GM19351 (cell line): ENCODE measurements around the gene ASIC5.

ENCODE experiments used
- ATAC-seq: cut with Tn5 transposase; IDR thresholded peaks from one replicate; pipeline ENCODE4 v1.9.1; 2021; ENCODE audit warnings: mild to moderate bottlenecking, moderate library complexity; ENCODE audit not compliant: unreplicated experiment

ASIC5 gene

DNA sequence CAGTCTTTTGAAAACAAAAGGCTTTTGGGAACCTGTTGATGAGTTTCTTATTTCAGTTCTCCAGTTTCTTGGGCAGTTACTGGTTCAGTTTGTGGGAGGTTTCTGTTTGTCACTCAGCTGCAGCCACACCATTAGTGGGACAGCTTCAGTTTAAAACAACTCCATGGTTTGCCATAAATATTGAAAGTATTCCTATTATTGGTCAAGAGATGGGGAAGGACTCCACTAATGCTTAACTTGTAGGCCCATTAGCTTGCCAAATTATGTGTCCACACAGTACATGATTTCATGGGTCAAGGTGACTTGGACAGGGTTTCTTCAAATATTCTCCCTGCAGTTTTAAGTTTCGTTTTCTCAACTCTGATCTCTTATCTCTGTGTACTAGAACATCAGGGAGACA, 15.5 kb upstream of the ASIC5 start:
- peak; percentile 57 for ATAC-seq

GRCh38 chr4:155879767-155880166, 13.7 kb upstream of the ASIC5 start:
- no peak for ATAC-seq

DNA sequence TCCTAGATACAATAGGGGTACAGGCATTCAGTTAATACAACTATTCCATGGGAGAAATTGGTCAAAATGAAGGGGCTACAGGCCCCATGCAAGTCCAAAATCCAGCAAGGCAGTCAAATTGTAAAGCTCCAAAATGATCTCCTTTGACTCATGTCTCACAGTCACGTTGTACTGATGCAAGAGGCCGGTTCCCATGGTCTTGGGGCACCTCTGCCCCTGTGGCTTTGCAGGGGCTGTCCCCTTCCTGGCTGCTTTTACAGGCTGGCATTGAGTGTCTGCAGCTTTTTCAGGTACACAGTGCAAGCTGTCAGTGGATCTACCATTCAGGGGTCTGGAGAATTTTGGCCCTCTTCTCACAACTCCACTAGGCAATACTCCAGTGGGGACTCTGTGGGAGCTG, 12.5 kb upstream of the ASIC5 start:
- ATAC-seq = no peak

DNA sequence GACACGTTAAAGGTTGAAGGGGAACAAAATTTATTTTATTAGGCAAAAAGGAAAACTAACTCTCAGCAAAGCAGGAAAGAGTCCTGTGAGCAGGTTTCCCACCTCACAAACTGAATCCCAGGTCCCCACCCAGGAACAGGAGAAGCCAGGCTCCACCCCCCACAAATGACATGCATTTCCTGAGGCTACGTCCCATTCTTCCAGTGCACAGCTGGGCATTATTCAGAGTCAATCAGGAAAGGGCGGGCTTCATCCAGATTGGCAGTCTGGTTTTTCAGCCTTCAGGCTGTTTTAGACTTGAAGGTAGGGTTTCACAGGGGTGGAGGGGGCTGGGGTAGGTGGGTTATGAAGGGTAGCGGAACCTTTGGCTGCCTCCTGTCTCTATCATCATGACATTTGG, 11.9 kb upstream of the ASIC5 start:
- no peak for ATAC-seq

GRCh38 chr4:155875878-155876277, 9.8 kb upstream of the ASIC5 start:
- no peak for ATAC-seq

DNA sequence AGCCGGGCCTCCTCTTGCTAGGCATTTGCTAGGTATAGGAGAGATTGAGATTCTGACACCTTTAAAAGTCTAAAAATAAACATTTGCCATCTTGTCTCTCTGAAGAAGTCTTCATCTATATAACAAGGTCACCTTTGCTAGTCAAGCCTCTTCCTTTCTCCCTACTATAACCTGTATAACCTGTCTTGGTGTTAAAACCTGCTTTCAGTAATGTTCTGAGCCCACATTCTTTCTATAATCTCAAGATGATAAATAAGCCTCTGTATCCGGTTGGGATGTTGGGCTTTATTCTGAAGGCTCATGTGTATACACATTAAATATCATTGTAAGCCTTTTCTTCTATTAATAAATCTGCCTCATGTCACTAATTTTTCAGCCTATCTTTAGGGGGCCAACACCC, 10.2 kb downstream of the ASIC5 start:
- ATAC-seq = no peak

GRCh38 chr4:155854582-155855226, 11.4 kb downstream of the ASIC5 start:
- ATAC-seq = no peak

DNA sequence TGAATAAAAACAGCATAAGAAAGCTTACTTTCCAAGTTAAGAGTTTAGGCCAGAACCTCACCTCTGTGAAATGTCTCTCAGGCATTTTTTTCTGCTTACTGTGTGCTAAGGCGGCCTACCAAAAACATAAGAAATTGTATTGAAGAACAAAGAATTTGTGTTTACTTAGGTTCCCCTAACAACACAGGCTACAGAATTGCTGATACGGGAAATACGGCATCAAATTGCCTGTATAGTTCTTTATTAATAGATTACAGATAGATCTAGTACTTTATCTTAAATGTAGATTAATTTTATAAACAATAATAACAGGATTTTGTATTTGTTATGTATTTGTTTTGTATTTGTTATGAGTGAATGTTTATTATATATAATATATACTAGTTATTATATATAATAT, 12.9 kb downstream of the ASIC5 start:
- ATAC-seq = no peak

DNA sequence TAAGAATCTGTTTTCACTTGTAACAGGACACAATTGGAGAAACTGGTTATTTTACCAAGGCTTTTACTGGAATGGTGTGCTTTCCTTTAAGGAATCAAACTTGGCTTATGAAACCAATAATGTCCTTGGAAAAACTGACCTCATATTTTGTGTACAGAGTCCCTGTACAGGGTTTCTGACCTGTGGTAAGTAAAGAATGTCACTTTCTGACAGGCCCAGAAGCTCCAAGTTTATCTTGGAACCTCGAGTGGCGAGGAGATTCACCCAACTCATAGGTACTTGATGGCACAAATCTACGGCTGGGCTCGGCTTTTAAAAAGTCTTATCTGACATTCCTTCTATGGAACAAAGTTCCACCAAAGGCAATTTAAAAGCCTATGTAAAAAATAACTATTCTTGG, 17.0 kb downstream of the ASIC5 start:
- no peak for ATAC-seq

DNA sequence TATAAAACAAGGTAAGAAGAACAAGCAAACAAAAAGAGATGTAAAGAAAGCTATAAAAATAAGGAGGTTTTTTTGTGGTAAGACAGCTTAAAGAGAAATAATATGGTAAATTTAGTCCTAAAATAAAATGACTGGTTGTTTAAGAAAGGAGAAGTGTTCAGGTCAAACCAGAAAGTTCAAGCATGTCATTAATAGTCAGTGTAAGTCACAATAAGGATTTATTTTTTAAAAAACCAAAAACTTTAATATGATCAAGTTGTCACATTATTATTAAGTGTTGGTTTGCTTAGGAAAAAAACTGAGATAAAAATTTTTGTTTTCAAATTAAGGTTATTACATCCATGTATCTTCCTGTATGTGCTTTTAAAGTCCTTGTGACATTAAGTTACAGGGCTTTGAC, 19.1 kb downstream of the ASIC5 start:
- ATAC-seq = no peak

DNA sequence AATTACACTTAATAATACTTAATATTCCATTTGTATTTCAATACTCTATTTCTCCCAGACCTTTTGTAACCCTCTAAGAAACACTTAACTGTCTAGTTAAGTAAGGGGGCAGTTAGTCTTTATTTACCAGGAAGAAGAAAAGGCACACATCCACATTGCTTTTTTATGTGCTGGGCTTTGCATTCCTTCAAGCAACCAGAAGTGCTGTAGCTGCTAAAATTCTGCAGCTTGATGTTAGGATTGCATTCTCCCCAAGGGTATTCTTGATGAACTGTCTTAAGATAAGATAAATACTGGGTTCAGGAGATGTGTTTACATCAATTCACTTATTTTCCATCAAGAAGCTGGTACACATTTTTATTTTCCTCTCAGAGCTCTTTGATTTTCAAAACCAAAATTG, 24.0 kb downstream of the ASIC5 start:
- no peak for ATAC-seq

- no peak for ATAC-seq
These were observed 28.8 kb downstream of the ASIC5 start for GRCh38 chr4:155837203-155837796.

GRCh38 chr4:155832664-155833063, 33.4 kb downstream of the ASIC5 start:
- ATAC-seq = no peak

DNA sequence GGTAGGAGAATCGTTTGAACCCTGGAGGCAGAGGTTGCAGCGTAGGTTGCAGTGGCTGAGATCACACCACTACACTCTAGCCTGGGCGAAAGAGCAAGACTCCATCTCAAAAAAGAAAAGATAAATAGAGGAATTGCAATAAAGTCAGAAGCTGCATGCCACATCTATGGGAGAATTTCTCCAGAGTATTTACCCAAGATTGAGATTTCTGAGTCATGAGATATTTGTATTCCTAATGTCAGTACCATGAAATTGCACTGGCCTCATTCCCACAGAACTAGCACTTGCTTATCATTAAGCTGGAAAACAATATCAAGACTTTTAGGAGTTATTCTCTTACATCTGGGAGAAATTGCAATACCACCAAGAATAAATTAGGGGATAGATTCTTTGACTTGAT, 37.4 kb downstream of the ASIC5 start:
- no peak for ATAC-seq

GRCh38 chr4:155822572-155822971, 43.5 kb downstream of the ASIC5 start:
- ATAC-seq = peak; percentile 58

- no peak for ATAC-seq
These were observed 45.1 kb downstream of the ASIC5 start for GRCh38 chr4:155820887-155821518.

- ATAC-seq = no peak
These were observed 47.0 kb downstream of the ASIC5 start for GRCh38 chr4:155819066-155819465.

DNA sequence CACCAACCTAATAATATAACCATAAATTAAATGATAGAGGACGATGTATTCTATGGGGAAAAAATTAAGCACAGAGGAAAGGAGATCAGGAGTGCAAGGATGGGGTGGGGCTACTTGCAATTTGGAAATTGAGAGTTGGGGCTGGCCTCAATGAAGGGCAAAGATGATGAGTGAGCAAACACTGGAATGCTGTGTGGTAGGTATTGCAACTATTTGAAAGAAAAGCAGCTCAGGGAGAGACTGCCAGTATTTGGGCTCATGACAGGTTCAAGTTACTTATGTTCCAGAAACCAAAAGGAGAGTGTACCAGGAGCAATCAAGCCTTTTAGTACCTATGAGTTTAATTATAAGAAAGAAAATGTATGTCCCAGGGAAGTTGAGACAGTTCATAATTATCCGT, 47.4 kb downstream of the ASIC5 start:
- no peak for ATAC-seq

DNA sequence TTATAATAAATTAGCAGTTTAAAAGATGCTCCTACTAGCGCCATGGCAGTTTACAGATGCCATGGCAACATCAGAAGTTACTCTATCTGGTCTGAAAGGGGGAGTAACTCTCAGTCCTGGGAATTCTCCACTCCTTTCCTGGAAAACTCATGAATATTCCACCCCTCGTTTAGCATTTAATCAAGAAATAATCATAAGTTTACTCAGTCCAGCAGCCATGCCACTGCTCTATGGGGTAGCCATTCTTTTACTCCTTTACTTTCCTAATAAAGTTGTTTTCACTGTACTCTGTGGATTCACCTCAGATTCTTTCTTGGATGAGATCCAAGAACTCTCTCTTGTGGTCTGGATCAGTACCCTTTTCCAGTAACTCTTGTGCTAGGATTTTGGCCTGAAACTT, 55.0 kb downstream of the ASIC5 start:
- no peak for ATAC-seq

DNA sequence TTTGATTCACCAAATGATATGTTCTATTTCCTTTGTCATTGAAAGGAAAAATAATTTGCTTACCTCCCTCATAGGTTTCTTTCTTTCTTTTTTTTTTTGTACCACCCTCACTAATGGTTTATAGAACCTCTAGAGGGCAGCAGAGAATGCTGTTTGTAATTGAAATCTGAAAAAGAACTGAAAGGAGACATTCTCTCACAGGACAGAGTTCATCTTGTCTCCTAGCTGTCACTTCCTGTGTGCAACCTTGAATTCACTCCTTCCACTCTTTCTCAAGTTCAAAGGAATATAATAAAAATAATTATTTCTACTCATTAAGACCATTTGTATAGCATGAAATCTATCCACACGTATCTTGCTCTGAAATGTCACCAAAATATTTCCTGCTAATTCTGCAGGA, 56.2 kb downstream of the ASIC5 start:
- ATAC-seq = peak; percentile 98

DNA sequence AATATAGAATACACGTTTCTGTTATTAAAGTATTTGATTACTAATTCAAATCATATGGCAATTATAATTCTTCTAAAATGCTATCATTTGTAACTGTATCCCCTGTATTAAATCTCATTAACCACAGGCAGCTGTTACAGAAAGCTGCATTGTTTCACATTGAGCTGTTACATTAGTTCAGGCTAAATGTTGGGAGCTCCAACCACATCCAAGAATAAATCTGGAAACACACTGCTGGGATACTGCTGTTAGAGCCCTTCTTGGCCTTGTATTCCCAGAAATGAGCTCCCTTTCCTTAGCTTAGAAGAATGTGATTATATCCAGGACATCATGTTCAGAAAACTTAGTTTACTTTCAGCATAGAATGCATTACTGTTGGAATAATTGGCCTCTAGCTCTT, 59.1 kb downstream of the ASIC5 start:
- ATAC-seq = no peak

DNA sequence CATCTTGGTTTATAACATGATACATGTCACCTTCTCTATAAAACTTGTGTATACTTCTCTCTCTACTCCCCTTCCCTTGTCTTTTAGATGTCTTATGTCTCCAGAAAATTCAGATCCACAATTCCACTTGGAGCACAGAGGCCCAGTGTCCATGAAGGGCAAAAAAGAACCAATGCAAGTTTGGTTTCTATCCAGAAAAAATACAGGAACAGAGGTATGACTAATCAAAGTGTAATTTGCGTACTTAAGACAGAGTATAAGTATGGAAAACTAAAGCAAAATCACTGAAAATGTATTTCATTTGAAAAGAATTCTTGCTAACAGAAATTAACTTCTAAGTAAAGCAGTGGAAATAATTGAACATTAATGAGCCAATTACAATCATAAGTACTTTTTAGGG, 61.1 kb downstream of the ASIC5 start:
- no peak for ATAC-seq
